Activated T-helper 17 cell treated with anti-CD3 and anti-CD28 coated beads, Interleukin-2, amount 50 U/mL, for 72 hours (primary cell): ENCODE measurements around the gene SEMA6B. TPM values are rescaled to one million over a fixed set of nuclear protein-coding genes. Genes with fewer than 3 reads are reported as not detected.
A peak's percentile ranks its signal among the peaks of the same experiment; 100 is the strongest.
"Not testable (repeated sequence)": the region's sequence is repeated elsewhere in the genome, so short reads cannot be mapped to it uniquely, and the experiment has no call there.

Experiments used
- ATAC-seq: fragments of 150-1000 bp; cut with Tn5 transposase; replicated peaks from 2 replicates; pipeline ENCODE4 v1.10.0; 2021; ENCODE audit warnings: mild to moderate bottlenecking, moderate library complexity
- H3K27ac Mint-ChIP-seq: one replicate; pipeline ENCODE4 v1.8.0; 2022; ENCODE audit warnings: mixed read lengths
- H3K27me3 Mint-ChIP-seq: one replicate; pipeline ENCODE4 v1.8.0; 2022; ENCODE audit warnings: mixed read lengths
- H3K36me3 Mint-ChIP-seq: one replicate; pipeline ENCODE4 v1.8.0; 2022; ENCODE audit warnings: low read depth, mild to moderate bottlenecking, mixed read lengths
- H3K4me1 Mint-ChIP-seq: one replicate; pipeline ENCODE4 v1.8.0; 2022; ENCODE audit warnings: mixed read lengths
- H3K4me3 Mint-ChIP-seq: one replicate; pipeline ENCODE4 v1.8.0; 2022; ENCODE audit warnings: mild to moderate bottlenecking, mixed read lengths
- H3K9me3 Mint-ChIP-seq: one replicate; pipeline ENCODE4 v1.8.0; 2022; ENCODE audit warnings: mixed read lengths
- total RNA-seq, 2 donors: library from RNA; stranded (reverse); gene quantifications; one replicate each; pipeline ENCODE4 v1.2.3, GENCODE V29; 2022

Gene SEMA6B
- total RNA-seq, 2 donors from 2014 or later: 0.05 TPM; not detected in 1

- no peaks in the 10 kb centered on the region for H3K36me3 Mint-ChIP-seq
- H3K27ac Mint-ChIP-seq: no peak overlapping the region
- no peak overlapping the region for H3K4me3 Mint-ChIP-seq
- no peaks in the 10 kb centered on the region for H3K9me3 Mint-ChIP-seq
- peaks cover 8% of the 10 kb centered on the region for H3K27me3 Mint-ChIP-seq
- no peak for ATAC-seq
- H3K4me1 Mint-ChIP-seq: no peaks in the 10 kb centered on the region
These were observed 20.9 kb downstream of the SEMA6B start for GRCh38 chr19:4538601-4538954.

- Mint-ChIP-seq H3K4me1 (no peaks in the 10 kb centered on the region), H3K27ac (no peak overlapping the region), H3K36me3 (no peaks in the 10 kb centered on the region), H3K9me3 (no peaks in the 10 kb centered on the region), H3K27me3 (peaks cover 12% of the 10 kb centered on the region), H3K4me3 (no peak overlapping the region)
- no peak for ATAC-seq
These were observed 21.4 kb downstream of the SEMA6B start for GRCh38 chr19:4537953-4538600.

- Mint-ChIP-seq H3K4me3 (no peak overlapping the region), H3K4me1 (no peaks in the 10 kb centered on the region), H3K9me3 (no peaks in the 10 kb centered on the region), H3K36me3 (no peaks in the 10 kb centered on the region), H3K27ac (no peak overlapping the region), H3K27me3 (peaks cover 12% of the 10 kb centered on the region)
- no peak for ATAC-seq
These were observed 22.7 kb downstream of the SEMA6B start for GRCh38 chr19:4536798-4537197.

- Mint-ChIP-seq H3K4me3 (no peak within 1 kb of the TSS), H3K36me3 (no peaks in the 10 kb centered on the region), H3K9me3 (no peaks in the 10 kb centered on the region), H3K27ac (no peak within 1 kb of the TSS), H3K4me1 (no peaks in the 10 kb centered on the region), H3K27me3 (peaks cover 12% of the 10 kb centered on the region)
- peak; percentile 29 for ATAC-seq
These were observed 24.4 kb downstream of the SEMA6B start, which contains the start of gene PLIN5 for GRCh38 chr19:4534836-4535658. Gene PLIN5, minus strand, starts transcription at chr19:4535224. Its CDS starts 1,150 bp downstream, at chr19:4534074.

GRCh38 chr19:4533835-4534424 lies 25.6 kb downstream of the SEMA6B start:
- no peaks in the 10 kb centered on the region for H3K36me3 Mint-ChIP-seq
- no peak for ATAC-seq
- no peak overlapping the region for H3K27ac Mint-ChIP-seq
- H3K4me3 Mint-ChIP-seq: no peak overlapping the region
- no peaks in the 10 kb centered on the region for H3K9me3 Mint-ChIP-seq
- H3K27me3 Mint-ChIP-seq: peaks cover 12% of the 10 kb centered on the region
- H3K4me1 Mint-ChIP-seq: no peaks in the 10 kb centered on the region

- peaks cover 12% of the 10 kb centered on the region for H3K27me3 Mint-ChIP-seq
- no peaks in the 10 kb centered on the region for H3K9me3 Mint-ChIP-seq
- no peaks in the 10 kb centered on the region for H3K4me1 Mint-ChIP-seq
- H3K27ac Mint-ChIP-seq: no peak overlapping the region
- no peak for ATAC-seq
- H3K4me3 Mint-ChIP-seq: no peak overlapping the region
- no peaks in the 10 kb centered on the region for H3K36me3 Mint-ChIP-seq
These were observed 26.1 kb downstream of the SEMA6B start for GRCh38 chr19:4533334-4533733.

GRCh38 chr19:4531562-4532165 lies 27.8 kb downstream of the SEMA6B start:
- Mint-ChIP-seq H3K9me3 (no peaks in the 10 kb centered on the region), H3K36me3 (no peaks in the 10 kb centered on the region), H3K4me1 (no peaks in the 10 kb centered on the region), H3K27ac (no peak overlapping the region), H3K4me3 (no peak overlapping the region), H3K27me3 (peaks cover 12% of the 10 kb centered on the region)
- ATAC-seq: no peak

GRCh38 chr19:4529924-4530522 lies 29.5 kb downstream of the SEMA6B start:
- Mint-ChIP-seq H3K27ac (no peak overlapping the region), H3K36me3 (no peaks in the 10 kb centered on the region), H3K9me3 (no peaks in the 10 kb centered on the region), H3K4me1 (no peaks in the 10 kb centered on the region), H3K4me3 (no peak overlapping the region), H3K27me3 (peaks cover 7% of the 10 kb centered on the region)
- no peak for ATAC-seq

- Mint-ChIP-seq H3K4me3 (no peak overlapping the region), H3K36me3 (no peaks in the 10 kb centered on the region)
These were observed 30.6 kb downstream of the SEMA6B start for GRCh38 chr19:4528843-4529242.

GRCh38 chr19:4527377-4527776 lies 32.1 kb downstream of the SEMA6B start:
- H3K27ac Mint-ChIP-seq, H3K4me3 Mint-ChIP-seq, H3K4me1 Mint-ChIP-seq, H3K9me3 Mint-ChIP-seq, ATAC-seq, H3K27me3 Mint-ChIP-seq, H3K36me3 Mint-ChIP-seq: not testable (repeated sequence)

More at GRCh38 chr19:4528843-4529242, 30.6 kb downstream of the SEMA6B start:
- H3K4me1 Mint-ChIP-seq: no peaks in the 10 kb centered on the region
- no peak for ATAC-seq
- H3K27ac Mint-ChIP-seq: no peak overlapping the region
- H3K9me3 Mint-ChIP-seq: no peaks in the 10 kb centered on the region
- peaks cover 7% of the 10 kb centered on the region for H3K27me3 Mint-ChIP-seq

- no peak for ATAC-seq
- H3K27ac Mint-ChIP-seq: no peak overlapping the region
- no peaks in the 10 kb centered on the region for H3K9me3 Mint-ChIP-seq
- no peak overlapping the region for H3K4me3 Mint-ChIP-seq
- peaks cover 3% of the 10 kb centered on the region for H3K27me3 Mint-ChIP-seq
- H3K36me3 Mint-ChIP-seq: no peaks in the 10 kb centered on the region
- H3K4me1 Mint-ChIP-seq: no peaks in the 10 kb centered on the region
These were observed 33.9 kb downstream of the SEMA6B start for GRCh38 chr19:4525563-4526002.

- peak; percentile 77 for ATAC-seq
- H3K36me3 Mint-ChIP-seq: no peaks in the 10 kb centered on the region
- H3K9me3 Mint-ChIP-seq: no peaks in the 10 kb centered on the region
These were observed 34.5 kb downstream of the SEMA6B start for GRCh38 chr19:4524808-4525562.

GRCh38 chr19:4523306-4524110 lies 36.0 kb downstream of the SEMA6B start:
- H3K4me3 Mint-ChIP-seq: no peak overlapping the region
- no peak overlapping the region for H3K27ac Mint-ChIP-seq
- ATAC-seq: no peak
- H3K27me3 Mint-ChIP-seq: peaks cover 3% of the 10 kb centered on the region
- H3K4me1 Mint-ChIP-seq: no peaks in the 10 kb centered on the region
- H3K36me3 Mint-ChIP-seq: no peaks in the 10 kb centered on the region
- H3K9me3 Mint-ChIP-seq: no peaks in the 10 kb centered on the region

More at GRCh38 chr19:4524808-4525562, 34.5 kb downstream of the SEMA6B start:
- H3K27me3 Mint-ChIP-seq: no peaks in the 10 kb centered on the region
- H3K4me1 Mint-ChIP-seq: no peaks in the 10 kb centered on the region
- H3K27ac Mint-ChIP-seq: no peak overlapping the region
- H3K4me3 Mint-ChIP-seq: no peak overlapping the region
